Measurements from ENCODE around the gene P2RY6. TPM values are rescaled to one million over a fixed set of nuclear protein-coding genes. Genes with fewer than 3 reads are reported as not detected.
A peak's percentile ranks its signal among the peaks of the same experiment; 100 is the strongest.

The P2RY6 gene
- total and polyA plus RNA-seq, 2 of the 4 experiments (the other 2 are of a cell fraction): 0.44 TPM; not detected in 1

- H2BK15ac ChIP-seq (ENCODE audit: low read depth, low read length): no peak overlapping the region
- ATAC-seq (ENCODE audit: low read depth) (no peak), DNase-seq (no peak)
- H3K23ac ChIP-seq (ENCODE audit: low read depth, low read length): no peak overlapping the region
- H3K9me3 ChIP-seq (ENCODE audit: control insufficient read depth, insufficient read depth, low read length): no peaks in the 10 kb centered on the region
- dilution Hi-C loops (cut with HindIII; ENCODE audit: low sequenced_read_pairs, unreplicated experiment): no loop called here
- no peak overlapping the region for H2BK120ac ChIP-seq (ENCODE audit: low read depth, low read length)
- no peak overlapping the region for H4K8ac ChIP-seq (ENCODE audit: low read depth in 2 of 2, low read length in 2 of 2)
- no peak overlapping the region for H4K91ac ChIP-seq (ENCODE audit: insufficient read depth, low read depth, low read length)
- ChIA-PET POLR2A (ENCODE audit: unreplicated experiment) (no interaction called here), CTCF (interaction anchor here (1.0 kb wide), 1 partner anchor 9 kb away, joined by 6 read pairs; no protein-coding TSS in a partner anchor)
- H4K20me1 ChIP-seq (ENCODE audit: insufficient read depth, low read length): no peaks in the 10 kb centered on the region
- WGBS, 2 experiments (ENCODE audit: extremely low coverage in 2 of 2, insufficient read length in 1 of 2): no CpG with 5 or more reads among the region's 4 CpGs
- no peak overlapping the region for H3K56ac ChIP-seq (ENCODE audit: extremely low read depth, insufficient read depth, low read length)
- peaks cover 10% of the 10 kb centered on the region; the same call in 1 of the 2 replicates for H3K4me1 ChIP-seq (ENCODE audit: control insufficient read depth, insufficient read depth, low read length)
- peaks cover 34% of the 10 kb centered on the region for H3K27me3 ChIP-seq (ENCODE audit: control insufficient read depth, insufficient read depth, low read length)
- peak overlapping the region; percentile 21 for H2AFZ ChIP-seq (replicated peaks; ENCODE audit: low read length, poor library complexity)
- in situ Hi-C loops (cut with MboI; ENCODE audit: low sequenced_read_pairs): no loop called here
- intact Hi-C loops (cut with micrococcal nuclease): no loop called here
- H3K14ac ChIP-seq (replicated peaks; ENCODE audit: low read depth, low read length): no peak overlapping the region
- BruUV-seq (replicated peaks): no TSS peak
- H3K4ac ChIP-seq (ENCODE audit: low read depth, low read length): no peak overlapping the region
- no peak overlapping the region for H2BK5ac ChIP-seq (ENCODE audit: low read depth, low read length, poor library complexity, severe bottlenecking)
- H3K9ac ChIP-seq (ENCODE audit: low read depth, low read length): no peak overlapping the region
- no peaks in the 10 kb centered on the region for H3K79me1 ChIP-seq (ENCODE audit: low read depth in 1 of 2, low read length in 2 of 2)
- no peak overlapping the region for H3K18ac ChIP-seq (ENCODE audit: low read depth, low read length)
- H3K4me3 ChIP-seq (ENCODE audit: insufficient read depth, low read depth, low read length): no peak overlapping the region
- H2AK9ac ChIP-seq (replicated peaks; ENCODE audit: low read depth, low read length, poor library complexity): no peak overlapping the region
- H2AK5ac ChIP-seq (ENCODE audit: low read depth, low read length): no peak overlapping the region
- no peaks in the 10 kb centered on the region for H3K36me3 ChIP-seq (ENCODE audit: control insufficient read depth, insufficient read depth, low read length)
- no peak overlapping the region for H3K4me2 ChIP-seq (ENCODE audit: low read depth, low read length)
- H3K9me1 ChIP-seq (ENCODE audit: insufficient read depth, low read length): no peaks in the 10 kb centered on the region
- H4K5ac ChIP-seq (ENCODE audit: low read depth, low read length): no peak overlapping the region
- TF ChIP-seq RCOR1 (IDR thresholded peaks at IDR 0.05; ENCODE audit: insufficient replicate concordance, low read length) (no peak), SMC3 (IDR thresholded peaks at IDR 0.05; ENCODE audit: low read depth, low read length) (no peak), BHLHE40 (IDR thresholded peaks at IDR 0.05; ENCODE audit: low read depth, low read length) (no peak), MAZ (IDR thresholded peaks at IDR 0.05; ENCODE audit: borderline replicate concordance, low read depth, low read length) (no peak), CHD1 (IDR thresholded peaks at IDR 0.05; ENCODE audit: low read depth, low read length) (no peak), USF2 (IDR thresholded peaks at IDR 0.05; ENCODE audit: low read depth, low read length) (no peak), CTCF (conservative IDR thresholded peaks at IDR 0.05; ENCODE audit: low read depth, low read length) (no peak), MAFK (IDR thresholded peaks at IDR 0.05; ENCODE audit: low read depth, low read length) (no peak), POLR2A (IDR thresholded peaks at IDR 0.05; ENCODE audit: low read depth, low read length) (no peak), MXI1 (IDR thresholded peaks at IDR 0.05; ENCODE audit: borderline replicate concordance, low read depth, low read length) (no peak), RFX5 (IDR thresholded peaks at IDR 0.05; ENCODE audit: low read depth, low read length) (no peak), FOS (IDR thresholded peaks at IDR 0.05; ENCODE audit: low read depth, low read length) (no peak), ELK1 (IDR thresholded peaks at IDR 0.05; ENCODE audit: borderline replicate concordance, low read depth, low read length) (no peak), NFE2L2 (IDR thresholded peaks at IDR 0.05; ENCODE audit: low read depth, low read length) (no peak)
- H3K27ac ChIP-seq (ENCODE audit: insufficient read depth, low read length): no peak overlapping the region
- no peak overlapping the region for H2BK20ac ChIP-seq (ENCODE audit: low read depth, low read length)
Observed at GRCh38 chr11:73228268-73229134, 43.6 kb upstream of the P2RY6 start.

All from IMR-90 (cell line).